Measurements from ENCODE around the gene ADGRL1.
"Not testable (repeated sequence)": the region's sequence is repeated elsewhere in the genome, so short reads cannot be mapped to it uniquely, and the experiment has no call there.

ADGRL1 gene

GRCh38 chr19:14161305-14161704 lies 44.7 kb downstream of the ADGRL1 start:
- no peak for DNase-seq (ENCODE audit: low read depth)

GRCh38 chr19:14160017-14160703 lies 45.8 kb downstream of the ADGRL1 start:
- no peak for DNase-seq (ENCODE audit: low read depth)

- no peak for DNase-seq (ENCODE audit: low read depth)
Measured at GRCh38 chr19:14159059-14159458, 46.9 kb downstream of the ADGRL1 start.

- DNase-seq (ENCODE audit: low read depth): no peak
Measured at GRCh38 chr19:14158276-14159023, 47.5 kb downstream of the ADGRL1 start.

- DNase-seq (ENCODE audit: low read depth): no peak
Measured at GRCh38 chr19:14156971-14157717, 48.8 kb downstream of the ADGRL1 start.

- DNase-seq (ENCODE audit: low read depth): no peak
Measured at GRCh38 chr19:14156122-14156521, 49.8 kb downstream of the ADGRL1 start.

GRCh38 chr19:14155371-14155770 lies 50.6 kb downstream of the ADGRL1 start:
- no peak for DNase-seq (ENCODE audit: low read depth)

- no peak for DNase-seq (ENCODE audit: low read depth)
Measured at GRCh38 chr19:14152713-14153112, 53.3 kb downstream of the ADGRL1 start.

- no peak for DNase-seq (ENCODE audit: low read depth)
Measured at GRCh38 chr19:14150770-14151661, 55.0 kb downstream of the ADGRL1 start.

GRCh38 chr19:14150041-14150769 lies 55.8 kb downstream of the ADGRL1 start:
- DNase-seq (ENCODE audit: low read depth): no peak

- no peak for DNase-seq (ENCODE audit: low read depth)
Measured at GRCh38 chr19:14149509-14149994, 56.4 kb downstream of the ADGRL1 start.

GRCh38 chr19:14148751-14149410 lies 57.1 kb downstream of the ADGRL1 start:
- no peak for DNase-seq (ENCODE audit: low read depth)

GRCh38 chr19:14147797-14148605 lies 58.0 kb downstream of the ADGRL1 start:
- DNase-seq (ENCODE audit: low read depth): peak; percentile 32

GRCh38 chr19:14146789-14147216 lies 59.2 kb downstream of the ADGRL1 start:
- no peak for DNase-seq (ENCODE audit: low read depth)

GRCh38 chr19:14146169-14146568 lies 59.8 kb downstream of the ADGRL1 start:
- not testable (repeated sequence) for DNase-seq (ENCODE audit: low read depth)

GRCh38 chr19:14145381-14145780 lies 60.6 kb downstream of the ADGRL1 start:
- no peak for DNase-seq (ENCODE audit: low read depth)

- no peak for DNase-seq (ENCODE audit: low read depth)
Measured at GRCh38 chr19:14142262-14143190, 63.4 kb downstream of the ADGRL1 start.

- DNase-seq (ENCODE audit: low read depth): no peak
Measured at GRCh38 chr19:14141041-14141440, 64.9 kb downstream of the ADGRL1 start.

Measured in activated gamma-delta T cell treated with anti-CD3 and anti-CD28 coated beads, Interleukin-2, amount 50 U/mL, for 16 hours (primary cell).